ENCODE data around the gene SPATS2L.
A peak's percentile ranks its signal among the peaks of the same experiment; 100 is the strongest.

The SPATS2L gene

DNA sequence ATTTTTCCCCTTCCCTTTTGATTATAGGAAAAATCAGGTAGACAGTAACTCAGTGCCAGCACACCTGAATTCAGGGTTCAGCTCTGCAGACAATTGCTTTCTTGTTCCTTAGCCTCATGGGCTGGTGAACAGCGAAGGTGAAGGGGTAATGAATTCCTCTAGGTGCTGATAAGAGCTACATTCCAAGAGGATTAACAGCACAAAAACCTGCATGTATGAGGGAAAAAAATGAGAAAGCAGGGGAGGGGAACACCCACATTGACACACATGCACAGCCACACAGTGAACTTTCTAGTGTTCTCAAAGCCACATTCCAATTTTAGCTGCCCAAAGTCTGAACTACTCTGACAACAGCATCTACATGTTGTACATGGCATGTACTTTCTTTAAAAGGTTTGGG, 46.1 kb downstream of the SPATS2L start:
- DNase-seq = no peak

DNA sequence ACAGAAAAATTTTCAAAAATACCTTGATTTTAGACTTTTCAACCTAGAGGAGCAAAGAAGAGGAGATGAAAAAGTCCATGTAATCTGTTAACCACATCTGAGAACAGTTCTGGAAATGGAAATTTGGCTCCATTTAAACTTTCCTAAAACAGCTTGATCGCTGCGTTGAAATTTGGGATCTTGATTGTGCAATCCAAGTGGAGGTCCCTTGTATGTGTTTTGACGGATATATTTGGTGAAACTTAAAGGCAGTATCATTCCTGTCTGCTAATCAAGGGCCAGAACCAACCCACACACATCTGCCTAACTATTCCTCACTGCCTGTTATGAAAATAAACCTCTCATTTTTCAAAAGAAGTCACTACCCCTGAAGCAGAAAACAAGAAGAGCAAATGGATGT, 46.6 kb downstream of the SPATS2L start:
- DNase-seq = no peak

DNA sequence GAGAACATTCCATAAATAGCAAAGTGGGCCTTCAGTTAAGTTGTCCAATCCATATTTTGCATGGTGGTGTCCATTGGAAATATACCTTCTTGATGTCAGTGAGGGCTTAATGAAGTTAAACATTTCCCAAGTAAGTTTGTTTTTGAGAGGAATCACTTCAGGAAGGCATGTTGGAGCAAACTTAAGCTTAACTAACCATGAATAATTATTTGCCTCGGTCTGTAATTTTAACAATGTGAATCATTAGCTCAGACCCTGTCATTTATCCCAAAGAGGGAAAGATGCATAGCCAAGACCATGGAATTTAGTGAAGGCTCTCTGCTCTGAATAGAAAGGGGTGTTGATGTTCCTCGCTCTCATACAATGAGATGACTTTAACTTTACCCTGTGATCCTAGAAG, 47.4 kb downstream of the SPATS2L start:
- DNase-seq = no peak

DNA sequence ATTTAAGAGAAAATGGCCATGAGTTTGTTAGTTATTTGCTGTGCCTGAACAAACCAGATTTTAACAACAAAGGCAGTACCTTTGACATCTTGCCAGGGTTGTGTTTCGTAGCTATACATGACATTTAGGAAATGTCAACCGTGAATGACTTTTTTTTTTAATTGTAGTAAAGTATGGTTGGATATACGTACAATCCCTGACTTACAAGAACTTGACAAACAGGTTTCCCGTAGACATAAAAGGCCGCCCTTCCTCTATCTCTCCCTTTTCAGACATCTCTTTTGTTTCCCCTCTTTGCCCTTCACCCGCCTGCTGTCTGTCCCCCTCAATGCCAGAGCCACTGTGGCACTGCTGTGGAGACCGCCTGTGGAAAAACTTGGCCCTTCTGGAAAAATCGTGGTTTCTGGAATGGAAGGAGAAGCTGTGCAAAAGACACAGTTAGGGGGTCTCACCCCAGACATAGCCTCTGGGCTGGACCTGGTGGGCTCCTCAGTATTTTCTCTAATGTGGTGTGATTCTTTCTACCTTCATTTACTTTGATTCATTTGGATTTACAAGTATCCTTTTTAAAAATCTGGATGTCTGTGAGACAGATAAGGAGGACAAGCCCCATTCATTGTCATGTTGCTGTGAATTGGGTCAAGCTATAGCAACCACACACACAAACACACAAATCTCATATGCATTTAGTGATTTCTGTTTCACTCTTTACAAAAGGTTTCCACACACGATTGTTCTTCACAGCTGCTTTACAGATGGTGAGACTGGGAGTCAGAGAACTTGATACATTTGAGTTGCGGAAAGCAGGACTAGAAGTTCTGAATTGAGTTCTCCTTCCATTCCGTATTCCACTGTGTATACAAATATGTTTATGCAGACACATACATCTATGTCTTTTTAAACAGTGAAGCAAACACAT, 48.6 kb downstream of the SPATS2L start:
- no peak for DNase-seq

DNA sequence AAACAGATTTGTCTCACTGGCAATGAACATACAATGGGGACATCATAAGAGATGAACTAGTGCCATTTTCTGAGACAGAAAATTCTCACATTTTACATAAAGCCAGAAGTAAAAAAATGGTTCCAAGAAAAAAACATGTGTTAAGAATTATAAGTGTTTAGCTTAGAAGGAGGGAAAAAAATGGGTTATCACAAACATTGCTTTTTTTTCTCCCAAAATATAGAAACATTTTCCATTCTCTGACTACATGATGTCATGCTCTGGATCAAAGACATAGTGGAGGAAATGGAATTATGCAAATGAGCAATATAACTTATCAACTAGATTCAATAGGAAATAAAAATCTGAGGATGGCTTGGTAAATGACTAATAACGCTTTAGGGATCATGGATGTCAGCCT, 49.8 kb downstream of the SPATS2L start:
- DNase-seq = no peak

DNA sequence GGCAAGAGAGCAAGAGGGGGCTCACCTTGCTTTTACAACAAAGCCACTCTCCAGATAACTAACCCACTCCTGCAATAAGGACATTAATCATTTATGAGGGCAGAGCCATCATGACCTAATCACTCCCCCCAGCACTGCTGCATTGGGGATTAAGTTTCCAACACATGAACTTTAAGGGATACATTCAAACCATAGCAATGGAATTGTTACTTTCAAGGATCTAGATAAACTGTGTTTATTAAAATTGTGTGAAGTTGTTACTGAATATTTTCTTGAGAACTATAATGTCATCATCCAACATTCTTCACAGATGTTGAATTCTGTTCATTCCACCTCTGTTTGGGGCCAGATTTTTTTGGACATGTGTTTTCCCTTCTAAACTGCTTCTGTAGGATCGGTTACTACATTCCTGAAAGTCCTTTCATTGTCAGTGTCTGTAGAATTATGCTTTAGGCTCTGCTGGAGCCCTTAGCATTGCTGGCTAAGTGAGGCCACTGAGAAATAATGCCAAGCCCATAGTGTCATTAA, 50.4 kb downstream of the SPATS2L start:
- DNase-seq = no peak

DNA sequence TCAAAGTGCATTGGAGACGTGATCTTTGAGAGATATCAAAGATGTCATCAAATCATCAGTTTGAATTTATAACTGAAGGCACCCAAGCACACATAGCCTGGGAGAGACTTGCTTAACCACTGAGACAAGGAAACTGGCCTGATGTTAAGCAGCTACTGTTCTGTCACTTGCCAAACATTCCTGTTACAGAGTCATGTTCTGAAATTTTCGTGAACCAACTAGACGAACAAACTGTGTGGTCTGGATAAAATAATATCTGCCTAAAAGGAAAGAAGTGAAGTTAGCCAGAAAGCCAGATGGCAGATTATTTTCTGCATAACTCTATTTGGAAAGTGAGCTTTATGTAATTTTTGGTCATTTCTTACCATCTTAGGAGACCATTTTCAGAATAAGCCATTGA, 51.4 kb downstream of the SPATS2L start:
- DNase-seq = no peak

DNA sequence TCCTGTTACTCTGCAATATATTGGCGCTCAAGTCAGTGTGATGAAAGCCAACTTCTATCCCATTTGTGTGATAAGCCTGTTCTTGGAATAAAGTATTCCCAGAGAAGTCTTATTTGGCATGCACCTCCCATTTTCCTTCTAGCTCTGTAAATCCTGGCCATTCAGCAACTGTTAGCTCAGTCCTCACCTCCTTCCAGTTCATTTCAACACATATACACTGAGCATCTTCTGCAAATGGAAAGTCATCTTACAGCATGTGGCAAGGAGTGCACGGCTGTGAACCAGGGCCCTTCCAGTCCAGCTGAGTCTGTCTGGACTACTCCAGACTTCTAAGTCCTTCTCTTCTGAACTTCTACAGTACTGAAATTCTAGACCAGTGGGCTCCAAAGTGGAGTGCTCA, 53.1 kb downstream of the SPATS2L start:
- no peak for DNase-seq

DNA sequence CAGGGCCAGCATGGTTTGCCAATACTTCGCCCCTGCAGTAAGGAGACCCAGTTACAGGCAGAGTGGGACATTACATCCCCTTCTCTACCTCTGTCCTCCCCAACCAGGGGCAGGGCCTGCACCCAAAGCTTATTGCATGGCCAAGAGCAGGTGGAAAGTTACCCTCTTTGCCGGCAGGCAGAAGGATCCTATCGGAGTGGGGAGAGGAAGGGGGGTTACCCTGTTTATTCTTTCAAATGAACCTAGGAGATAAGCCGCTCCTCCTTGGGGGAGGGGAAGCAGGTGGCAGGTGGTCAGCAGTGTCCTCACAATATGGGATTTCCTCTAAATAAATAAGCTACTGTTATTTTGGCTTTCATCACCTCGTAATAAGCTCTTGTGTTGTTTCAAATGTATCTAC, 53.9 kb downstream of the SPATS2L start:
- no peak for DNase-seq

DNA sequence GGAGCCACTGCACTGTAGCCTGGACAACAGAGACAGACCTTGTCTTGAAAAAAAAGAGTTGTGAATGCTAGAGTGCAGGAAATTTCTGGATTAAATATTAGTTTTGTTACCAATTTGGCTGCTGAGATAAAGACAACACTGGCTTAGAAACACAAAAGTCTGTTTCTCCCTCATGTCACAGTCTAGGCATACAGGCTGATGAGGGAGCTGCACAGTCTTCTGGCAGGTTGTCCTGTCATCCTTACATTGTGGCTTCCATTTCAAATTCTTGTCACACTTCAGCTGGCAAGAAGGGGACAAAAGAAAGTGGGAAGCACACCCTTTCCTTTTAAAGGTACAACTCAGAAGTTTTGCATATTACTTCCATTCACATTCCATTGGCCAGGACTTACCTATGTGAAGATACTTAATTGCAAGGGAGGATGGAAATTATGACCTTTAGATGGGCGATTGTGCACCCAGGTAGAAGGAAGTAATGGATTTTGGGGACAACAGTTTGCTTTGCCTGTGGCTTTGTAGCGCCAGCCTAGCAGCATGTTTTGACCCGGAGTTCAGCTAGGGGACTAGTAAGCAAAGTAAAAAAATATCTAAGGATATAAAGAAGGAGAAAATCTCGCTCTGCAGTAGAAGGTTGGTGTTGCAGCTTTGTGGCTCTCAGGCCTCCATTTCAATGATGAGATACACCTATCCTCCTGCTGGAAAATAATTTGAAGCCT, 55.9 kb downstream of the SPATS2L start:
- DNase-seq = no peak

DNA sequence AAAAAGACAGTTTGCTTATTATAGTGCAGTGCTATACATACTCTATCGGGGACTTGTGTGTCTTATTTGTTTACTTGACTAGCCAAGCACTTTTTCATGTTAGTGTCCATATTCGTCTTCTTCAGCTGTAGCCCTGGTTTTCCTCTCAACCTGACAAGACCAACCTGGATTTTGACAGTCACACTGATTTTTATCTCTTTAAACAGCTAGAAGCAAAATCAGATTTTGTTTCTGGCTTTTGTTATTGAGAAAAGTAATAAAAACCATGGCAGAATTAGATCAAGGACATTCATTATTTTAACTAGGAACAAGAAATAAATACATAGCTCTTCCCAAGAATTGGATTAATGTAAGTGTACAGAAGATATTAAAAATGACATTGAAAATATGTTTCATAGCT, 56.8 kb downstream of the SPATS2L start:
- DNase-seq = no peak

DNA sequence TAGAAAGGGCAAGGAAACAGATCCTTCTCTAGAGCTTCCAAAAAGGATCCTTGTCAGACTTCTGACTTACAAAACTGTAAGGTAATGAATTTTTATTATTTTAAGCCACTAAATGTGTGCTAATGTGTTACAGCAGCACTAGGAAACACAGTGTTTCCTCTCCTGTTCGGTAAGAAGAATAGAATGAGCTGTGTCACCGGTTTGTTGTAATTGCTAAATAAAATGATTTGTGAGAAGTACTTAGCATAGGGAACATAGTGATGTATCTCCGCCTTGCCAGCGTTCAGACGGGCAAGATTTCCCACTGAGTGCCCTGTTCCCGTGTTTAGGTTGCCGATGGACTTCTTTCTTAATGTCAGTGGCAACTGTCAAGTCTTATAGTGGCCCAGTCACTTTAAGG, 57.6 kb downstream of the SPATS2L start:
- DNase-seq = no peak

DNA sequence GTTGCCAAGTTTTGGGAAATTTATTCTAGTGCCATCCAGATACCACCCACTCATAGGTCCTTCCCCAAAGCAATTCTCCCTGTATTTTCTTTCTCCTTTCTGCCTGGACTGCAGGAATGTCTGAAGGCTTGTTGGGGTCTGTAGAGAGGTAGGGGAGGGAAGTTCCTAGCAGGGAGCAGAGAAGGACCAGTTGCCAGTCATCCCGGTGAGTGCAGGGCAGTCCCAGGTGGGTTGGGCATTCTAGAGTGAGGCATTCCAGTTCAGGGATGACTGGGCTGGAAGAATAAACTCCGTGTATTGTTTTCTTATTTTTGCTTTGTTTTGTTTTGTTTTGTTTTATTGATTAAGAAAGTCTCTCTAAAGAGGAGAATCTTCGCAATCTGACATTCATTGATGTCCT, 58.1 kb downstream of the SPATS2L start:
- DNase-seq = no peak

DNA sequence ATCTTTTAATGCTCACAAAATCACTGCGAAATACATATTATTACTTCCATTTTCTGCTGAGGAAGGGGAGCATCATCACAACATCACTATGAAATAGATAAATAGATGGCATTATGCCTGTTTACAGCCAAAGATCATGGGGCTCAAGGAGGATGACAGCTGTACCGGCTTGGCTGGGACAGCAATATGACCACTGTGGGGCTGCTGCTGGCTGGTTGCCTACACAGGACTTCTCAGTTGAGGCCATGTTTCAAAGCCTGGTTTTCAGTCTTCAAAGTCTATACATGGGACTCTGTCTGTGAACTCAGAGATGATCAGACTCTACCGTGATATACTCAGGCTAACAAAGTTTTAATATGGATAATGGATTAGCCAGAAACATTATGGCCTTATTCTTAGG, 58.7 kb downstream of the SPATS2L start:
- DNase-seq = no peak

DNA sequence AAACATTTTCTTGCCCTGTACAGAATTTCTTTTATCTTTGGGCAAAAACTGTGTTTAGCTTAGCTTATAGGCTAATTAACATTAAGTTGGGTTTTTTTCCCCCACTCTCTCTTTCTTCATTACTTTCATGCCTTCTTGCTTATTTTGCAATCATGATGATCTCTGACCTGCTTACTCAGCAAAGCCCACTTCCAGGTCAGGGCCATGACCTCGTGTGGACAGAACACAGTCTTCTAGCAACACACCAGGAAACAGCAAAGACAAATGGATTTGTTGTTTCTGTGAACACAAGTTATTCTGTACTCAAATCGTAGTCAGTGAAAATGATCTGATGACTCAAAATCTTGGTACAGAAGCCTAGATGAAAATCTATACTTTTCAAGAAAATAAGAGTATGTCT, 60.7 kb downstream of the SPATS2L start:
- DNase-seq = no peak

DNA sequence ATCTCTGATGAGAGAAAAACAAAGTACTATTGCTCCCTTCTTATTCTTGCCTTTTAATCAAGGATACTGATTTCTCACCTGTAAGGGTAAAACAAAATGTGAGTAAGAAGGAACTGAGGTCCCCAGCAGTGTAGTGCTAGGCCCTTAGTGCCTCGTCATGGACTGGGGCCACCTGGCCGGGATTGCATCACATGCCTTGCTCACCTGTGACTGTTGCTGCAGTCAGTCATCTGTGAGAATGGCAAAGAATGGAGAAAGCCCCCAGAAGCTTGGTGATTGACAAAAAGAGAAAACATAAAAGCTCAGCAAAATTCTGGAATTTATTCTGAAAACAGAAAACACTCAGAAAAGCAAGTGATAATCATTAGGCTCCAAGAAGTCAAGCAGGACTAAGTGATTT, 63.4 kb downstream of the SPATS2L start:
- DNase-seq = no peak

DNA sequence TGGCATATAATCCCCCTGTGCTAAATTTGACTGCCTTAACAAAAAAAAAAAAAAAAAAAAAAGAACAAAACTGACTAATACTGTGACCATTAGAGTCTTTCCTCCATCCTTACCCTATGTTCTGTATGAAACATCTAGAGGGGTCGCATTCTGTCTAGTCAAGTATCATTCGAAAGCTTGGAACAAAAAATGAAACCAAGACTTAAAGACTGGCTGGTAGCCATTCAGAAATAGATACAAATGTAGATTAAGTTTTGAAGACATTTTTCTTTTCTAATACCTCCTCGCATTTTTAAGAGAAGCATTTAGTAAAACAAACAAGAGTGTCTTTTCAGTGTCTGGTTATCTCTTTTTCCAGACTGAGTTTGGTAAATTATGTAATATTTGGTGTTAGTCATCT, 66.7 kb downstream of the SPATS2L start:
- DNase-seq = peak in 1 of 2 donors; percentile 15

DNA sequence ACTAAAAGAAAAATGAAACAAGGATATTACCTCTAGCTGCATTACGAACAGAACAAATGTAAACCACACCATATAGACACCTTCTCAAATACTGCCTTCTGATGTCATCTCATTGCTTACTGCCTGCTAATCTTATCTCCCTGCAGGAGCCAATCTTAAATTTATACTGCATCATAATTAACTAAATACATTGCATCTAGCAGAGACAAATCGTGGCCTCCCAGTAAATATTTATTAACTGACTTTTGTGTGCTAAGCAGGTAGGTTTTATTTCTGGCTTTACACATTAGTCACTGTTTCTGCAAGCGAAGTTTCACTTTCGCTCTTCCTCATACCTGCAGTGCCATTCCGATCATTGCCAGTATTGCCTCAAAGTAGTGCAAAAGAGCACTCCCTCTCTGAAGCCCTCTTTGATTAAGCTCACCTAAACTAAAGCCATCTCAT, 67.5 kb downstream of the SPATS2L start:
- peak in 1 of 2 donors; percentile 17 for DNase-seq

DNA sequence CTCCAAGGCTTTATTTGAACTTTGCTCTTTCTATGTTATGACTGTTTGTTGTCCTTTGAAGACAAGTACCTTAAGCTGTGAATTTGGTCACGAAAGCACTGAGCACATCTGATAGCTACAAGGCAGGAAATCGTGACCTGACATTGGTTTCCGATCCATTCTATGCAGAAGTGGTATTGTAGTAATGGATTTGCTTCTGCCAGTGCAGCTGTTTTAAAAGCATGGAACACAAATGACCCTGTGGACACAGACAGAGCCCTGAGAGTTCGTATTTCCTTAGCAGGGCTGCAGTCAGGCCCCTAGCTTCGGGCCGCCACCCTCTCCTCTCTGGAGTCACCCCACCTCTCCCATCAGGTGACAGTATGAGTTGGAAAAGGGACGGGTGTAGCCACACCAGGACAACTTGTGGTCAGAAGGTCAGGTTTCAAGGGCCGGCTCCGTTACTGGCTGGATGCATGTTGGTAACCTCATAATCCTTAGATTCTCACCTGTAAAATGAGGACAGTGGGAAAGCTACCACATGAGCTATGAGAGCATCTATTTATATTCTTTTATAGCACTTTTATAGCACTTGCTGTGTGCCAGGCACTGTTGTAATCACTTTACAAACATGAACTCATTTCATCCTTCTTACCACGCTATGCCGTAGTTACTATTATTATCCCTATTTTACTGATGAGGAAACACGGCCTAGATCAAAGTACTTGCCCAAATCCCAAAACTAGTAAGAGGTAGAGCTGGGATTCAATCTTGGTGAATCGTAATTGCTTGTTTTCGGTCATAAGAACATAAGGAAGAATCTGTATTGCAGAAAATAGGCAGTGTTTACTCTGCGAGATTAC, 70.2 kb downstream of the SPATS2L start:
- DNase-seq = peak in 1 of 2 donors; percentile 72

DNA sequence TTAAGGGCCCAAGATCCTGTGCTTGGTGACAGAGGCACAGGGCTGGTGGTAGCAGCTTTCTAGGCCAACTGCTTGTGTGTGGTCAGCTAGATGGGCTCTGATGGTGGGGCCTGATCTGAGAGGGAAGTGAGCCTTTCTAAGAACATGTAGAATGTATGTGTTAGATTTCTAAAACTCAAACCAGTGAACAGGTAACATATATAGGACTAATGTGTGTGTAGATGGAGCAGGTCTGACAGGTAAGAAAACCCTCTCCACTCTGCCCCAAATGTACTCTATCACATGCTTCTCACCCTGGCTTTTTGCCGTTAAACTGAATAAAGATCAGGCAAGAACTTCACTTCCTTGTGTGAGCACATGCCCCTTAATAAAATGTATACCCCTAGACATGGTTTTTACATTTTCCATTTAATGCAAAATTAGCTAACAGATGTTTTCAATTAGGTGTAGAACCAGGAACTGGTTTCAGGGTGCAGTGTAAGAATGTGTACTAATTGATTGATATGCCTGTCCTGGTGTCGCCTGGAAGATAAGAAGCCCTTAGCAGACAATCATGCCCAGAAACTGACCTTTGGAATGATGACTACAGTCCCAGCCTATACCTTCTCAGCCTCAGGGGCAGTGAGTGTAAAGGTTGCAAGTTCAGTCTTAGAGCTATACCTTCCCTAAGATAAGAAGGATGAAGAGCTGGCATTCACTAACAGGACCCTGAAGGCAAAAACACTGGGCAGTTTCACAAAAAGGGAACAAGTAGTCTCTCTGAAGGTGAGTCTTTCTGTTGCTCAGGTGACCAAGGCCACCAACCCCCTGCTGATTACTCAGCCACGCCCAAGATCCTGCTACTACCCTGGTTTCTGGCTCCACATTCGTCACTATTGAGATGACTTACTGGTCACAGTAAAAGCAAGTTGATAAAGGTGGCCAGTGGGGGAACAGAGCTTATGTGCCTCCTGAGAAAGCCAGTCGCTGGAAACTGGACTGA, 71.2 kb downstream of the SPATS2L start:
- no peak for DNase-seq

DNA sequence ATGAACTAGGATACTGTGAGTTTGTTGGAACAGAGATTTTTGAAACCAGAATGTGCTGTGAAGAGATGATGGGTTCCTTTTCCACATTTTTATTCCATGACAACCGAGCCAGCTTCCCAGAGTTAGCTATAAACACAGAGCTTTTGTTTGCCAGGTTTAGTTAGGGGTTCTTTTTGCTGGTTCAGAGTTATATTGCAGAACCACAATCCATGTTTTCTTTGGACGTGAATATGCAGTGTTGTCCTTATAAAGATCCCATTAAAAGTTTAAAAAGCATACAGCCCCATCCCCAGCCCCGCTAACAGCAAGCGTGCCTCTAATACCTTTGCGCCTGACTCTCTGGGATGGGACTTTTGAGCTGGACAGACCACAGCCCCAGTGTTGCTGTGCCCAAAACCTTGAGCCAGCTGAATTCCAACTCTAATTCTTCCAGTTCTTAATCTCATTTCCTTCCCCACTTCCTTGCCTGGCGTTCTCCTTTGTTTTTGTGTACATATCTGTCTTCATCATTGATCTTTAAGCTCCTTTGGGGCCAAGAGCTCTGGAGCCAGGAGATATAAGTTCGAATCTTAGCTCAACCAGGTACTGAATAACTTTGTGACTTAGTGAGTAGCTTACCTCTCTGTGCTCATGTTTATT, 72.3 kb downstream of the SPATS2L start:
- no peak for DNase-seq
